Measurements from ENCODE around the gene FUT8. TPM values are rescaled to one million over a fixed set of nuclear protein-coding genes. Genes with fewer than 3 reads are reported as not detected.

Gene FUT8
- total and polyA plus RNA-seq, 4 donors: 1.1 to 14.1 (median 4.0) TPM

GRCh38 chr14:65423982-65424381, 11.5 kb downstream of the FUT8 start:
- TF ChIP-seq NR2F2 (IDR thresholded peaks at IDR 0.05) (no peak), HNF4G (IDR thresholded peaks at IDR 0.05) (no peak), FOXA2 (IDR thresholded peaks at IDR 0.05) (no peak), YY1 (IDR thresholded peaks at IDR 0.05) (no peak), REST (IDR thresholded peaks at IDR 0.05) (no peak), FOXA1 (IDR thresholded peaks at IDR 0.05) (no peak), ATF3 (IDR thresholded peaks at IDR 0.05) (no peak), EGR1 (IDR thresholded peaks at IDR 0.05; ENCODE audit: low read depth in 2 of 2) (no peak), MAX (IDR thresholded peaks at IDR 0.05) (no peak), GABPA (IDR thresholded peaks at IDR 0.05 in 1 of 2, conservative IDR thresholded peaks at IDR 0.05 in 1 of 2) (no peak), RAD21 (IDR thresholded peaks at IDR 0.05) (no peak), RXRA (IDR thresholded peaks at IDR 0.05) (no peak), CTCF (IDR thresholded peaks at IDR 0.05; ENCODE audit: low read depth, low read length, missing input control) (no peak), TAF1 (conservative IDR thresholded peaks at IDR 0.05) (no peak), JUND (IDR thresholded peaks at IDR 0.05) (no peak), ZBTB33 (IDR thresholded peaks at IDR 0.05) (no peak), SP1 (IDR thresholded peaks at IDR 0.05) (no peak), HNF4A (conservative IDR thresholded peaks at IDR 0.05) (no peak)
- 91% methylated on average over 5 of the region's 5 CpGs for WGBS
- H3K9ac ChIP-seq (ENCODE audit: low read depth in 1 of 2, low read length in 2 of 2): no peak overlapping the region
- no peaks in the 10 kb centered on the region for H3K27me3 ChIP-seq (ENCODE audit: control insufficient read depth in 4 of 4, insufficient read depth in 4 of 4, low read length in 3 of 4)
- H3K36me3 ChIP-seq (ENCODE audit: control insufficient read depth in 4 of 4, insufficient read depth in 3 of 4, low read depth in 1 of 4, low read length in 3 of 4): no peaks in the 10 kb centered on the region
- no peak for DNase-seq (ENCODE audit: low spot score)
- H3K4me1 ChIP-seq (ENCODE audit: control insufficient read depth in 4 of 4, insufficient read depth in 4 of 4, low read length in 3 of 4): no peaks in the 10 kb centered on the region
- no peak overlapping the region for H3K4me3 ChIP-seq (ENCODE audit: low read depth in 1 of 3, low read length in 3 of 3)
- no peaks in the 10 kb centered on the region for H3K9me3 ChIP-seq (ENCODE audit: control insufficient read depth in 4 of 4, low read length in 3 of 4)
- no peak overlapping the region for H3K27ac ChIP-seq (ENCODE audit: low read depth in 1 of 2, low read length in 2 of 2)

Measured in liver (tissue), 9 donors.